ENCODE measurements around the gene ZDHHC3.
"Not testable (repeated sequence)": the region's sequence is repeated elsewhere in the genome, so short reads cannot be mapped to it uniquely, and the experiment has no call there.

Gene ZDHHC3

DNA sequence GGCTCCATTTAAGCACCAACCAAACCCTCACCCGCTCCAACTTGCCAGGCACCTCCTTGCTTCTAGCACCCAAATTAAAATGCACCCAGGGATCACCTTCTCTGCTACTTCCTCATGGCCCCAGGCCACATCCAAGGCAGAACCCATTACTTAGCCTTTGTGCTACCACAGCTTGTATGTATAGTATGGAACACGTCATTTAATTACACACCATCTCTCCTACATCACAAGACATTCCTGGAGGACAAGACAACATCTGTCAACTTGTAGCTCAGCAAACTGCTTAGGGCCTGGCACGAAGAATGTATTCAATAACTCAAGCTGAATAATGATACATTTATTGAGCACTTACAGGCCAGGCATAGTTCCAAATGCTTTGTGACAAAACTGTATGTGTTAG is 23.3 kb downstream of the ZDHHC3 start:
- H3K79me1 ChIP-seq (ENCODE audit: low read length): no peaks in the 10 kb centered on the region
- H3K4me1 ChIP-seq (ENCODE audit: control insufficient read depth in 1 of 2, insufficient read depth in 2 of 2, low read length in 2 of 2): no peaks in the 10 kb centered on the region
- no peaks in the 10 kb centered on the region for H3K27me3 ChIP-seq (ENCODE audit: insufficient read depth, low read length)
- H3K4me3 ChIP-seq (ENCODE audit: low read depth, low read length): no peak overlapping the region
- H3K36me3 ChIP-seq (ENCODE audit: control insufficient read depth in 1 of 2, insufficient read depth in 2 of 2, low read length in 2 of 2): peaks cover 4 to 7% of the 10 kb centered on the region in 2 experiments
- peak in 1 of 2 donors; percentile 53 for DNase-seq
- H2AK5ac ChIP-seq (ENCODE audit: low read length): no peak overlapping the region
- no peak overlapping the region for H2AFZ ChIP-seq (ENCODE audit: insufficient read depth, low read length, poor library complexity)
- no peak overlapping the region for H3K27ac ChIP-seq (ENCODE audit: low read depth, low read length)
- no peak overlapping the region for H2BK120ac ChIP-seq (ENCODE audit: insufficient read depth, low read length, poor library complexity)
- H3K23ac ChIP-seq (ENCODE audit: low read length): no peak overlapping the region
- no peak overlapping the region for H4K91ac ChIP-seq (ENCODE audit: low read depth, low read length)
- H4K12ac ChIP-seq (ENCODE audit: low read depth, low read length): no peak overlapping the region
- H2BK12ac ChIP-seq (ENCODE audit: low read length): no peak overlapping the region
- H2BK5ac ChIP-seq (ENCODE audit: low read depth, low read length, poor library complexity): no peak overlapping the region
- H3K9me3 ChIP-seq (ENCODE audit: insufficient read depth, low read depth, low read length): peaks cover 2% of the 10 kb centered on the region
- no peak overlapping the region for H3K9ac ChIP-seq (ENCODE audit: low read length)
- no peak overlapping the region for H3K14ac ChIP-seq (ENCODE audit: low read length)
- H3K79me2 ChIP-seq (ENCODE audit: control insufficient read depth, insufficient read depth, low read length, poor library complexity): no peaks in the 10 kb centered on the region
- H3K18ac ChIP-seq (ENCODE audit: low read length): no peak overlapping the region
- WGBS (ENCODE audit: extremely low coverage, insufficient coverage, insufficient read length): no CpG with 5 or more reads among the region's 3 CpGs
- H3K4ac ChIP-seq (ENCODE audit: low read depth, low read length): no peak overlapping the region
- no peak overlapping the region for H4K8ac ChIP-seq (ENCODE audit: low read depth, low read length)
- no peak overlapping the region for H3K4me2 ChIP-seq (ENCODE audit: low read length)

DNA sequence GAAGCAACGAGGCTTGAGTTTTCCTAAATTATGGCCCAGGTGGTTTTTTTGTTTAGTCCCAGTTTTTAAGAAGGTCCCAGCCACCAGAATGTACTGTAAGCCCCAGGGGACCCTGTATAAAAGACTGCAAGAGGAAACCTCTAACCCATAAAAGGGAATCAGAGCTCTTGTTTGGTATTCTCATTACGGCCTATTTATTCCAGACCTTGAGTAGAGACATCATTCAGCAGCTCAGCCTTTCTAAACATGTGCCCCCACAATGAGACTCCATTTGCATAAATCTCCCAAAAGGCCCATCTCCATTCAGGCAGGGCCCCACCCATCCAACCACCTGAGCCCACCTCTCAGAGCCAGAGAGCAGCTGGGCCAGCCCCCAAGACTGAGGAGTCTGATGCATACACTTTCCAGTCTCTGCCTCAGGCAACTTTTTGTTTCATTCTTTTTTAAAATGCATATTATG is 25.7 kb downstream of the ZDHHC3 start:
- Histone ChIP-seq H3K4ac (ENCODE audit: low read depth, low read length) (no peak overlapping the region), H3K14ac (ENCODE audit: low read length) (no peak overlapping the region), H3K79me1 (ENCODE audit: low read length) (no peaks in the 10 kb centered on the region), H3K4me1 (ENCODE audit: control insufficient read depth in 1 of 2, insufficient read depth in 2 of 2, low read length in 2 of 2) (no peaks in the 10 kb centered on the region), H4K91ac (ENCODE audit: low read depth, low read length) (no peak overlapping the region), H3K4me3 (ENCODE audit: low read depth, low read length) (no peak overlapping the region), H3K36me3 (ENCODE audit: control insufficient read depth in 1 of 2, insufficient read depth in 2 of 2, low read length in 2 of 2) (no peaks in the 10 kb centered on the region), H3K27me3 (ENCODE audit: insufficient read depth, low read length) (no peaks in the 10 kb centered on the region), H4K12ac (ENCODE audit: low read depth, low read length) (no peak overlapping the region), H3K4me2 (ENCODE audit: low read length) (no peak overlapping the region), H3K18ac (ENCODE audit: low read length) (no peak overlapping the region), H3K27ac (ENCODE audit: low read depth, low read length) (no peak overlapping the region), H3K79me2 (ENCODE audit: control insufficient read depth, insufficient read depth, low read length, poor library complexity) (no peaks in the 10 kb centered on the region), H3K9me3 (ENCODE audit: insufficient read depth, low read depth, low read length) (peaks cover 2% of the 10 kb centered on the region), H4K8ac (ENCODE audit: low read depth, low read length) (no peak overlapping the region), H2BK120ac (ENCODE audit: insufficient read depth, low read length, poor library complexity) (no peak overlapping the region), H3K9ac (ENCODE audit: low read length) (no peak overlapping the region), H2BK5ac (ENCODE audit: low read depth, low read length, poor library complexity) (no peak overlapping the region), H2BK12ac (ENCODE audit: low read length) (no peak overlapping the region), H2AFZ (ENCODE audit: insufficient read depth, low read length, poor library complexity) (no peak overlapping the region), H2AK5ac (ENCODE audit: low read length) (no peak overlapping the region), H3K23ac (ENCODE audit: low read length) (no peak overlapping the region)
- no peak for DNase-seq
- WGBS (ENCODE audit: extremely low coverage, insufficient coverage, insufficient read length): no CpG with 5 or more reads among the region's 2 CpGs

DNA sequence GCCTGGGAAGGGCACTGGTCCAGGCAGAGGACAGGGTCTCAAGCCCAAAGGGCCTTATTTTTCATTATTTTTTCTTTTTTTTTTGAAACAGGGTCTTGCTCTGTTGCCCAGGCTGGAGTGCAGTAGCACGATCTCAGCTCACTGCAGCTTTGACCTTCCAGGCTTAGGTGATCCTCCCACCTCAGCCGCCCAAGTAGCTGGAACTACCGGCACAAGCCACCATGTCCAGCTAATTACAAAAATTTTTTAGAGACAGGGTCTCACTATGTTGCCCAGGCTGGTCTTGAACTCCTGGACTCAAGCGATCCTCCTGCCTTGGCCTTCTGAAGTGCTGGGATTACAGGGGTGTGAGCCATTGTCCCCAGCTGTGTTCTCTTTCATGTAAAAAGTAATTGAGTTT is 26.2 kb downstream of the ZDHHC3 start:
- H3K9ac ChIP-seq (ENCODE audit: low read length); H3K4me1 ChIP-seq (ENCODE audit: control insufficient read depth in 1 of 2, insufficient read depth in 2 of 2, low read length in 2 of 2); H2BK12ac ChIP-seq (ENCODE audit: low read length); H4K8ac ChIP-seq (ENCODE audit: low read depth, low read length); H3K18ac ChIP-seq (ENCODE audit: low read length); H2AK5ac ChIP-seq (ENCODE audit: low read length); H3K4me3 ChIP-seq (ENCODE audit: low read depth, low read length); H3K79me2 ChIP-seq (ENCODE audit: control insufficient read depth, insufficient read depth, low read length, poor library complexity); H4K91ac ChIP-seq (ENCODE audit: low read depth, low read length); H3K9me3 ChIP-seq (ENCODE audit: insufficient read depth, low read depth, low read length); H3K23ac ChIP-seq (ENCODE audit: low read length); H3K14ac ChIP-seq (ENCODE audit: low read length); H3K27ac ChIP-seq (ENCODE audit: low read depth, low read length); H4K12ac ChIP-seq (ENCODE audit: low read depth, low read length); H3K4me2 ChIP-seq (ENCODE audit: low read length); H3K79me1 ChIP-seq (ENCODE audit: low read length); DNase-seq; H3K27me3 ChIP-seq (ENCODE audit: insufficient read depth, low read length); H2BK120ac ChIP-seq (ENCODE audit: insufficient read depth, low read length, poor library complexity); H2AFZ ChIP-seq (ENCODE audit: insufficient read depth, low read length, poor library complexity); H2BK5ac ChIP-seq (ENCODE audit: low read depth, low read length, poor library complexity); H3K4ac ChIP-seq (ENCODE audit: low read depth, low read length); H3K36me3 ChIP-seq (ENCODE audit: control insufficient read depth in 1 of 2, insufficient read depth in 2 of 2, low read length in 2 of 2): not testable (repeated sequence)
- no CpG with 5 or more reads among the region's 4 CpGs for WGBS (ENCODE audit: extremely low coverage, insufficient coverage, insufficient read length)

DNA sequence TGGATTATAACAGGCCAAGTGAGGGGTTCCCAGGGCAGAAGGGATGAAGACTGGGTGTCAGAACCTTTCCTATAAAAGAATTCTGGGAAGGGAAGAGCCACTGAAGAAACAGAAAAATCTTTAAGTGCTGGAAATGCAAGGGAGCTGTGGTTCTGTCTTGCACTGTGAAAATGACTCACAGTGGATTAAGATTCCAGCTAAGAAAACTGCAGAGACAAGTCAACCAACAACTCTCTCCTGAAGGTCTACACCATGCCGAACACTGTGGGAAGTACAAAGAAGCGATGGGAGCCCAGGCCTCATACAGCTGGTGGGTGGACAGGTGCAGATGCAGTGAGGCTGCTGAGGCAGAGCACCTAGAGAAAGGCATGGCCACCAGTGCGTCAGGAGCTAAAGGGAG is 27.7 kb downstream of the ZDHHC3 start:
- H3K79me1 ChIP-seq (ENCODE audit: low read length): no peaks in the 10 kb centered on the region
- H3K9ac ChIP-seq (ENCODE audit: low read length): no peak overlapping the region
- H4K12ac ChIP-seq (ENCODE audit: low read depth, low read length): no peak overlapping the region
- no peak overlapping the region for H3K27ac ChIP-seq (ENCODE audit: low read depth, low read length)
- H3K36me3 ChIP-seq (ENCODE audit: control insufficient read depth in 1 of 2, insufficient read depth in 2 of 2, low read length in 2 of 2): peaks cover 8 to 11% of the 10 kb centered on the region in 2 experiments
- H3K9me3 ChIP-seq (ENCODE audit: insufficient read depth, low read depth, low read length): peaks cover 2% of the 10 kb centered on the region
- H3K4ac ChIP-seq (ENCODE audit: low read depth, low read length): no peak overlapping the region
- H4K91ac ChIP-seq (ENCODE audit: low read depth, low read length): no peak overlapping the region
- no peak overlapping the region for H3K14ac ChIP-seq (ENCODE audit: low read length)
- H3K23ac ChIP-seq (ENCODE audit: low read length): no peak overlapping the region
- H2BK12ac ChIP-seq (ENCODE audit: low read length): no peak overlapping the region
- no peak overlapping the region for H2AK5ac ChIP-seq (ENCODE audit: low read length)
- H3K4me2 ChIP-seq (ENCODE audit: low read length): no peak overlapping the region
- no peak overlapping the region for H2BK5ac ChIP-seq (ENCODE audit: low read depth, low read length, poor library complexity)
- H2AFZ ChIP-seq (ENCODE audit: insufficient read depth, low read length, poor library complexity): no peak overlapping the region
- no peaks in the 10 kb centered on the region for H3K27me3 ChIP-seq (ENCODE audit: insufficient read depth, low read length)
- no CpG with 5 or more reads among the region's 3 CpGs for WGBS (ENCODE audit: extremely low coverage, insufficient coverage, insufficient read length)
- no peaks in the 10 kb centered on the region for H3K79me2 ChIP-seq (ENCODE audit: control insufficient read depth, insufficient read depth, low read length, poor library complexity)
- no peak overlapping the region for H4K8ac ChIP-seq (ENCODE audit: low read depth, low read length)
- no peak overlapping the region for H3K4me3 ChIP-seq (ENCODE audit: low read depth, low read length)
- H2BK120ac ChIP-seq (ENCODE audit: insufficient read depth, low read length, poor library complexity): no peak overlapping the region
- no peak for DNase-seq
- H3K4me1 ChIP-seq (ENCODE audit: control insufficient read depth in 1 of 2, insufficient read depth in 2 of 2, low read length in 2 of 2): no peaks in the 10 kb centered on the region
- H3K18ac ChIP-seq (ENCODE audit: low read length): no peak overlapping the region
